HepG2 (cell line): ENCODE data around the gene DAB2IP. TPM values are rescaled to one million over a fixed set of nuclear protein-coding genes. Genes with fewer than 3 reads are reported as not detected.

Experiments used
- ATAC-seq: fragments of 200-7000 bp; cut with Tn5 transposase; 3 replicates; pipeline ENCODE4 v1.9.1; 2020; ENCODE audit warnings: mild to moderate bottlenecking, moderate library complexity
- BruUV-seq: library from RNA; stranded (reverse); fragments of 400-500 nt; replicated peaks from 2 replicates; lab custom pipeline; 2021; lab: Mats Ljungman, UMichigan
- CTCF ChIA-PET: fragments of 300-600 bp; formaldehyde crosslinking; extraction: SDS; loops from one replicate; lab custom pipeline; 2021; ENCODE audit warnings: low total read pairs, inconsistent platforms, low intra/inter-chr PET ratio; lab: Yijun Ruan, JAX
- POLR2A ChIA-PET: fragments of 350-600 bp; sonication (Branson Sonifier 250); formaldehyde crosslinking; loops from one replicate; lab custom pipeline; 2020; ENCODE audit warnings: antibody characterized with exemption, inconsistent platforms; lab: Yijun Ruan, JAX
- DNase-seq: peaks from one replicate; pipeline ENCODE4 v3.0.0-alpha.2; 2015; ENCODE audit warnings: low spot score
- FAIRE-seq: peaks from 3 replicates; lab custom pipeline; 2011; peaks lifted over from hg19 to GRCh38; lab: Jason Lieb, UNC
- H2AFZ ChIP-seq: one replicate; pipeline ENCODE4 v1.6.1; 2011; ENCODE audit warnings: low read length, inconsistent platforms
- H3K27ac ChIP-seq: fragments of 300-600 bp; 3 replicates; pipeline ENCODE4 v1.8.0; 2011; ENCODE audit warnings: mixed run types, mild to moderate bottlenecking, mixed read lengths, low read length, inconsistent platforms; ENCODE audit not compliant: insufficient read depth; ENCODE audit errors: extremely low read length
- H3K27me3 ChIP-seq, 2 experiments: fragments of 200-600 bp in 1 of 2; 2 replicates in 1 of 2; 3 replicates in 1 of 2; pipeline versions ENCODE4 v1.6.0 to v1.8.0; 2011; ENCODE audit warnings: low read length in 2 of 2, mild to moderate bottlenecking in 2 of 2, moderate library complexity in 2 of 2, inconsistent platforms in 1 of 2; ENCODE audit not compliant: insufficient read depth in 2 of 2, control insufficient read depth in 1 of 2
- H3K36me3 ChIP-seq, 2 experiments: fragments of 200-600 bp in 1 of 2; replicated peaks in 1 of 2; 2 replicates in 1 of 2; 3 replicates in 1 of 2; pipeline versions ENCODE4 v1.5.1 to v1.8.0; 2011; ENCODE audit warnings: low read length in 2 of 2, inconsistent platforms in 1 of 2; ENCODE audit not compliant: insufficient read depth in 2 of 2, control insufficient read depth in 1 of 2
- H3K4me1 ChIP-seq: 2 replicates; pipeline ENCODE4 v1.5.1; 2012; ENCODE audit warnings: low read length, inconsistent platforms; ENCODE audit not compliant: insufficient read depth
- H3K4me2 ChIP-seq: 2 replicates; pipeline ENCODE4 v1.6.0; 2011; ENCODE audit warnings: low read depth, low read length, inconsistent platforms
- H3K4me3 ChIP-seq, 3 experiments: fragments of 200-600 bp in 1 of 3; sonication (generic), shearing (Covaris generic) in 1 of 3; replicated peaks in 1 of 3; 2 replicates each; pipeline ENCODE4 v1.5.1; 2011 to 2016; ENCODE audit warnings: low read length in 3 of 3, inconsistent platforms in 2 of 3, low read depth in 2 of 3, mild to moderate bottlenecking in 2 of 3, control low read depth in 1 of 3, mixed read lengths in 1 of 3; ENCODE audit not compliant: insufficient read depth in 1 of 3
- H3K79me2 ChIP-seq: one replicate; pipeline ENCODE4 v1.6.1; 2011; ENCODE audit warnings: low read length, inconsistent platforms; ENCODE audit not compliant: insufficient read depth
- H3K9ac ChIP-seq: 2 replicates; pipeline ENCODE4 v1.6.0; 2011; ENCODE audit warnings: mild to moderate bottlenecking, low read depth, low read length, inconsistent platforms; ENCODE audit not compliant: insufficient read depth
- H3K9me3 ChIP-seq: 2 replicates; pipeline ENCODE4 v1.5.1; 2012; ENCODE audit warnings: mild to moderate bottlenecking, low read length
- H4K20me1 ChIP-seq: 2 replicates; pipeline ENCODE4 v1.6.0; 2011; ENCODE audit warnings: inconsistent platforms, mild to moderate bottlenecking, low read length, moderate library complexity; ENCODE audit not compliant: insufficient read depth
- ARNTL ChIP-seq: sonication (generic); formaldehyde crosslinking; IDR thresholded peaks from 2 replicates; pipeline ENCODE4 v1.4.0; 2020; ENCODE audit warnings: mild to moderate bottlenecking, missing genetic modification reagents
- BORCS8-MEF2B ChIP-seq: sonication (generic); formaldehyde crosslinking; IDR thresholded peaks from 2 replicates; pipeline ENCODE4 v1.8.0; 2022; ENCODE audit warnings: mild to moderate bottlenecking, missing genetic modification reagents
- CREB1 ChIP-seq, 2 experiments: fragments of 450-650 bp in 1 of 2; IDR thresholded peaks; 2 replicates each; pipeline ENCODE4 v1.6.1; 2016 to 2017; ENCODE audit warnings: control low read depth in 1 of 2, mild to moderate bottlenecking in 1 of 2, missing compliant biosample characterization in 1 of 2, missing genetic modification characterization in 1 of 2
- GMEB2 ChIP-seq: IDR thresholded peaks from 2 replicates; pipeline ENCODE4 v1.6.1; 2016; ENCODE audit warnings: missing biosample characterization, missing genetic modification reagents, low read depth
- POLR2AphosphoS5 ChIP-seq: IDR thresholded peaks from 2 replicates; pipeline ENCODE4 v1.6.1; 2012; ENCODE audit warnings: low read depth, low read length
- PRDM15 ChIP-seq: sonication (generic); formaldehyde crosslinking; IDR thresholded peaks from 2 replicates; pipeline ENCODE4 v1.4.0; 2020; ENCODE audit warnings: missing genetic modification reagents
- PRPF4 ChIP-seq: fragments of 200-400 bp; formaldehyde crosslinking; IDR thresholded peaks from 2 replicates; pipeline ENCODE4 v1.6.1; 2016; ENCODE audit warnings: low read length, low read depth; ENCODE audit not compliant: poor library complexity, severe bottlenecking
- TIGD3 ChIP-seq: sonication (generic); formaldehyde crosslinking; IDR thresholded peaks from 2 replicates; pipeline ENCODE4 v1.5.1; 2020; ENCODE audit warnings: mild to moderate bottlenecking, missing genetic modification reagents, borderline replicate concordance
- TP53 ChIP-seq: sonication (generic); formaldehyde crosslinking; conservative IDR thresholded peaks from 2 replicates; pipeline ENCODE4 v1.4.0; 2020; ENCODE audit warnings: missing genetic modification reagents
- ZFP36L1 ChIP-seq: sonication (generic); formaldehyde crosslinking; IDR thresholded peaks from 2 replicates; pipeline ENCODE4 v1.8.0; 2022; ENCODE audit warnings: mild to moderate bottlenecking, missing genetic modification reagents, moderate library complexity
- ZNF335 ChIP-seq: sonication (generic); formaldehyde crosslinking; IDR thresholded peaks from 2 replicates; pipeline ENCODE4 v1.4.0; 2020; ENCODE audit warnings: missing genetic modification reagents
- ZNF383 ChIP-seq: sonication (generic); formaldehyde crosslinking; IDR thresholded peaks from 2 replicates; pipeline ENCODE4 v1.4.0; 2020; ENCODE audit warnings: missing genetic modification reagents, mild to moderate bottlenecking, borderline replicate concordance
- ZNF543 ChIP-seq: sonication (generic); formaldehyde crosslinking; IDR thresholded peaks from 2 replicates; pipeline ENCODE4 v1.4.0; 2020; ENCODE audit warnings: mild to moderate bottlenecking, missing genetic modification reagents
- ZNF569 ChIP-seq: sonication (generic); formaldehyde crosslinking; IDR thresholded peaks from 2 replicates; pipeline ENCODE4 v1.5.0; 2020; ENCODE audit warnings: mild to moderate bottlenecking, missing genetic modification reagents, moderate library complexity, borderline replicate concordance
- ZNF83 ChIP-seq: sonication (generic); formaldehyde crosslinking; IDR thresholded peaks from 2 replicates; pipeline ENCODE4 v1.4.0; 2020; ENCODE audit warnings: missing genetic modification reagents, mild to moderate bottlenecking, borderline replicate concordance
- WGBS: methylation state at CpG from one replicate; pipeline ENCODE4 v1.1.6; 2017; ENCODE audit warnings: low lambda C conversion rate; 5-methylcytosine and 5-hydroxymethylcytosine counted together
- in situ Hi-C: cut with HindIII; loops from 2 replicates; pipeline ENCODE4 v1.10.0; 2017; ENCODE audit warnings: low pct_unique_long_range_greater_than_20kb; ENCODE audit not compliant: extremely low pct_ligation_motif_present
- intact Hi-C: fragments of 100-400 bp; cut with micrococcal nuclease; formaldehyde crosslinking; loops from one replicate; pipeline ENCODE4 v1.10.0; 2022; ENCODE audit not compliant: unreplicated experiment
- polyA plus RNA-seq, 8 experiments: library from polyadenylated mRNA; depleted of rRNA in 3 of 8; stranded (reverse) in 7 of 8; unstranded in 1 of 8; fragments of >200 nt; fragmentation: Illumina TruSeq in 4 of 8; extraction: Trizol in 4 of 8; gene quantifications; 2 replicates each; pipeline versions ENCODE4 v1.2.1 to v1.2.3, GENCODE V29; 2011 to 2016; ENCODE audit warnings: low read depth in 4 of 8, missing spikeins in 1 of 8, mixed read lengths in 1 of 8; ENCODE audit not compliant: insufficient read depth in 1 of 8
- total RNA-seq, 5 experiments: library from RNA; depleted of rRNA; stranded (reverse); fragments of >200 nt; fragmentation: Illumina TruSeq; extraction: Trizol; gene quantifications; 2 replicates each; pipeline ENCODE4 v1.2.3, GENCODE V29; 2016; ENCODE audit warnings: low read depth in 1 of 5

Gene DAB2IP
- total and polyA plus RNA-seq, 2 of the 13 experiments (the other 11 are each of a cell fraction or from before 2014, with no cell fraction given), result 25.3 to 37.9 TPM

GRCh38 chr9:121746866-121747265 is 95.4 kb downstream of the DAB2IP start:
- ATAC-seq (no peak), FAIRE-seq (no peak), DNase-seq (no peak)
- in situ Hi-C loops (loop anchor here (10.0 to 25.0 kb wide), 2 partner anchors 118 to 240 kb away; no protein-coding TSS in a partner anchor), intact Hi-C loops (loop anchor here (10.0 kb wide), 1 partner anchor 78 kb away; no protein-coding TSS in a partner anchor)
- H2AFZ ChIP-seq, result no peak overlapping the region
- H3K27me3 ChIP-seq, result no peaks in the 10 kb centered on the region
- H3K4me1 ChIP-seq, result peaks cover 90% of the 10 kb centered on the region
- no peak overlapping the region for H3K9ac ChIP-seq
- no peaks in the 10 kb centered on the region for H3K9me3 ChIP-seq
- H3K4me3 ChIP-seq, result no peak overlapping the region
- H3K27ac ChIP-seq, result no peak overlapping the region
- CTCF ChIA-PET, result no interaction called here
- WGBS, result 100% methylated on average over 1 of the region's 1 CpG
- peaks cover 64% of the 10 kb centered on the region for H3K79me2 ChIP-seq
- no peaks in the 10 kb centered on the region for H4K20me1 ChIP-seq
- POLR2A ChIA-PET, result interaction anchor here (1.4 kb wide), 1 partner anchor 10 kb away, joined by 3 read pairs; no protein-coding TSS in a partner anchor
- no peak overlapping the region for H3K4me2 ChIP-seq
- peaks cover 2 to 17% of the 10 kb centered on the region in 2 experiments; a peak in 4 of 5 replicates for H3K36me3 ChIP-seq
- no TSS peak for BruUV-seq
- no peak for TF ChIP-seq TP53 (CRISPR knock-in tag)
- TF ChIP-seq POLR2AphosphoS5, result no peak
- TF ChIP-seq ZNF335 (CRISPR knock-in tag), result no peak
- TF ChIP-seq ZNF543 (CRISPR knock-in tag), result no peak
- no peak for TF ChIP-seq ZFP36L1 (CRISPR knock-in tag)
- no peak for TF ChIP-seq ZNF383 (CRISPR knock-in tag)
- no peak for TF ChIP-seq PRPF4
- no peak for TF ChIP-seq TIGD3 (CRISPR knock-in tag)
- no peak for TF ChIP-seq GMEB2 (CRISPR knock-in tag)
- no peak for TF ChIP-seq ZNF569 (CRISPR knock-in tag)
- no peak for TF ChIP-seq BORCS8-MEF2B
- TF ChIP-seq PRDM15 (CRISPR knock-in tag), result no peak
- TF ChIP-seq CREB1 (IDR thresholded peaks at IDR 0.05), result no peak
- no peak for TF ChIP-seq CREB1 (CRISPR knock-in tag; IDR thresholded peaks at IDR 0.05)
- TF ChIP-seq ARNTL (CRISPR knock-in tag), result no peak
- no peak for TF ChIP-seq ZNF83 (CRISPR knock-in tag)
